IPS-11a (cell line): ENCODE measurements around the gene ABCG1.

Experiments
- H3K4me3 ChIP-seq: one replicate; pipeline ENCODE4 v1.5.1; 2013; ENCODE audit warnings: low read depth, low read length, control low read depth

Gene ABCG1

GRCh38 chr21:42303443-42303842 is 84.5 kb downstream of the ABCG1 start:
- H3K4me3 ChIP-seq: no peak overlapping the region

- no peak overlapping the region for H3K4me3 ChIP-seq
These were observed 85.9 kb downstream of the ABCG1 start for GRCh38 chr21:42304556-42305454.

- H3K4me3 ChIP-seq: no peak overlapping the region
These were observed 86.8 kb downstream of the ABCG1 start for GRCh38 chr21:42305707-42306147.

- no peak overlapping the region for H3K4me3 ChIP-seq
These were observed 87.6 kb downstream of the ABCG1 start for GRCh38 chr21:42306366-42307035.

GRCh38 chr21:42307106-42307505 is 88.2 kb downstream of the ABCG1 start:
- no peak overlapping the region for H3K4me3 ChIP-seq

- H3K4me3 ChIP-seq: no peak overlapping the region
These were observed 89.4 kb downstream of the ABCG1 start for GRCh38 chr21:42308161-42308913.

- H3K4me3 ChIP-seq: no peak overlapping the region
These were observed 90.2 kb downstream of the ABCG1 start for GRCh38 chr21:42308914-42309752.

- no peak overlapping the region for H3K4me3 ChIP-seq
These were observed 90.8 kb downstream of the ABCG1 start for GRCh38 chr21:42309753-42310213.

- H3K4me3 ChIP-seq: no peak overlapping the region
These were observed 91.6 kb downstream of the ABCG1 start for GRCh38 chr21:42310411-42311001.

- no peak overlapping the region for H3K4me3 ChIP-seq
These were observed 92.2 kb downstream of the ABCG1 start for GRCh38 chr21:42311160-42311559.

- H3K4me3 ChIP-seq: no peak overlapping the region
These were observed 93.1 kb downstream of the ABCG1 start for GRCh38 chr21:42311816-42312625.

GRCh38 chr21:42312626-42313104 is 93.7 kb downstream of the ABCG1 start:
- H3K4me3 ChIP-seq: no peak overlapping the region

- no peak overlapping the region for H3K4me3 ChIP-seq
These were observed 94.6 kb downstream of the ABCG1 start for GRCh38 chr21:42313501-42313969.

- H3K4me3 ChIP-seq: no peak overlapping the region
These were observed 95.8 kb downstream of the ABCG1 start for GRCh38 chr21:42314616-42315295.

GRCh38 chr21:42315296-42315891 is 96.5 kb downstream of the ABCG1 start, which contains the start of gene TFF3:
TFF3 (minus strand) TSS chr21:42315409; CDS start chr21:42315374, 35 bp downstream.
- no peak within 1 kb of the TSS for H3K4me3 ChIP-seq

- no peak overlapping the region for H3K4me3 ChIP-seq
These were observed 98.0 kb downstream of the ABCG1 start for GRCh38 chr21:42316891-42317290.

- H3K4me3 ChIP-seq: no peak overlapping the region
These were observed 98.4 kb downstream of the ABCG1 start for GRCh38 chr21:42317341-42317741.
